Trophoblast cell (in vitro differentiated cells and primary cell): Measurements from ENCODE around the gene DBI.

Source experiments
- DNase-seq, 2 donors: peaks; one replicate each; pipeline ENCODE4 v3.0.0-alpha.2; 2016
- H2AFZ ChIP-seq: 2 replicates; pipeline ENCODE4 v1.6.1; 2013; ENCODE audit warnings: low read length, moderate library complexity, mild to moderate bottlenecking; ENCODE audit not compliant: insufficient read depth, poor library complexity
- H2AK5ac ChIP-seq: 2 replicates; pipeline ENCODE4 v1.6.1; 2013; ENCODE audit warnings: mild to moderate bottlenecking, low read length
- H2BK120ac ChIP-seq: 2 replicates; pipeline ENCODE4 v1.6.1; 2013; ENCODE audit warnings: low read length, mild to moderate bottlenecking, moderate library complexity; ENCODE audit not compliant: insufficient read depth, poor library complexity
- H2BK12ac ChIP-seq: 2 replicates; pipeline ENCODE4 v1.6.1; 2013; ENCODE audit warnings: mild to moderate bottlenecking, low read length, moderate library complexity
- H2BK5ac ChIP-seq: 2 replicates; pipeline ENCODE4 v1.6.1; 2013; ENCODE audit warnings: low read length, low read depth, moderate library complexity, mild to moderate bottlenecking; ENCODE audit not compliant: poor library complexity
- H3K14ac ChIP-seq: 2 replicates; pipeline ENCODE4 v1.6.1; 2013; ENCODE audit warnings: mild to moderate bottlenecking, low read length
- H3K18ac ChIP-seq: 2 replicates; pipeline ENCODE4 v1.6.1; 2013; ENCODE audit warnings: mild to moderate bottlenecking, low read length
- H3K23ac ChIP-seq: 2 replicates; pipeline ENCODE4 v1.6.1; 2013; ENCODE audit warnings: low read length
- H3K27ac ChIP-seq: 2 replicates; pipeline ENCODE4 v1.5.1; 2013; ENCODE audit warnings: low read depth, mild to moderate bottlenecking, inconsistent platforms, low read length, moderate library complexity
- H3K27me3 ChIP-seq: 2 replicates; pipeline ENCODE4 v1.6.1; 2013; ENCODE audit warnings: inconsistent platforms, mild to moderate bottlenecking, low read length, moderate library complexity; ENCODE audit not compliant: insufficient read depth
- H3K36me3 ChIP-seq, 2 experiments: 1 replicate in 1 of 2; 2 replicates in 1 of 2; pipeline ENCODE4 v1.6.1; 2013; ENCODE audit warnings: low read length in 2 of 2, mild to moderate bottlenecking in 2 of 2, moderate library complexity in 1 of 2; ENCODE audit not compliant: insufficient read depth in 2 of 2, control insufficient read depth in 1 of 2
- H3K4ac ChIP-seq: 2 replicates; pipeline ENCODE4 v1.6.1; 2013; ENCODE audit warnings: low read depth, mild to moderate bottlenecking, low read length, moderate library complexity
- H3K4me1 ChIP-seq, 2 experiments: 1 replicate in 1 of 2; 2 replicates in 1 of 2; pipeline ENCODE4 v1.6.1; 2013; ENCODE audit warnings: low read length in 2 of 2, mild to moderate bottlenecking in 2 of 2, moderate library complexity in 1 of 2; ENCODE audit not compliant: insufficient read depth in 2 of 2, control insufficient read depth in 1 of 2
- H3K4me2 ChIP-seq: 2 replicates; pipeline ENCODE4 v1.6.1; 2013; ENCODE audit warnings: inconsistent platforms, mild to moderate bottlenecking, low read length, moderate library complexity
- H3K4me3 ChIP-seq: 2 replicates; pipeline ENCODE4 v1.5.1; 2013; ENCODE audit warnings: mild to moderate bottlenecking, low read depth, low read length, inconsistent platforms
- H3K79me1 ChIP-seq: one replicate; pipeline ENCODE4 v1.6.1; 2013; ENCODE audit warnings: low read length
- H3K79me2 ChIP-seq: 2 replicates; pipeline ENCODE4 v1.6.1; 2013; ENCODE audit warnings: low read length, mild to moderate bottlenecking; ENCODE audit not compliant: control insufficient read depth, insufficient read depth, poor library complexity
- H3K9ac ChIP-seq: 2 replicates; pipeline ENCODE4 v1.6.1; 2013; ENCODE audit warnings: mild to moderate bottlenecking, low read length
- H3K9me3 ChIP-seq: 2 replicates; pipeline ENCODE4 v1.6.1; 2013; ENCODE audit warnings: low read depth, mild to moderate bottlenecking, control low read depth, inconsistent platforms, low read length; ENCODE audit not compliant: insufficient read depth
- H4K12ac ChIP-seq: 2 replicates; pipeline ENCODE4 v1.6.1; 2013; ENCODE audit warnings: low read depth, mild to moderate bottlenecking, low read length, moderate library complexity
- H4K8ac ChIP-seq: 2 replicates; pipeline ENCODE4 v1.6.1; 2013; ENCODE audit warnings: low read depth, mild to moderate bottlenecking, low read length, moderate library complexity
- H4K91ac ChIP-seq: one replicate; pipeline ENCODE4 v1.6.1; 2013; ENCODE audit warnings: low read depth, mild to moderate bottlenecking, low read length, moderate library complexity
- WGBS: extraction: QIAGEN DNeasy Blood & Tissue Kit; methylation state at CpG from one replicate; pipeline ENCODE4 v1.1.7; 2013; ENCODE audit warnings: missing lambda C conversion rate; ENCODE audit not compliant: insufficient read length, insufficient coverage; ENCODE audit errors: extremely low coverage; 5-methylcytosine and 5-hydroxymethylcytosine counted together

Gene DBI

GRCh38 chr2:119367472-119368099, 809 bp downstream of the DBI start:
- peak overlapping the region; percentile 76 for H3K27ac ChIP-seq
- peak overlapping the region; percentile 82 for H3K4me2 ChIP-seq
- H3K36me3 ChIP-seq = peaks cover 21 to 35% of the 10 kb centered on the region in 2 experiments
- H3K23ac ChIP-seq = no peak overlapping the region
- H3K27me3 ChIP-seq = no peaks in the 10 kb centered on the region
- H3K9ac ChIP-seq = peak overlapping the region; percentile 84
- H4K8ac ChIP-seq = peak overlapping the region; percentile 84
- peak overlapping the region; percentile 82 for H4K91ac ChIP-seq
- H2BK5ac ChIP-seq = peak overlapping the region; percentile 59
- peak overlapping the region; percentile 85 for H3K4ac ChIP-seq
- peaks cover 2% of the 10 kb centered on the region for H3K9me3 ChIP-seq
- DNase-seq = peak; percentile 17 to 44
- H2AK5ac ChIP-seq = peak overlapping the region; percentile 46
- H4K12ac ChIP-seq = peak overlapping the region; percentile 64
- peaks cover 15% of the 10 kb centered on the region for H3K79me2 ChIP-seq
- peaks cover 16% of the 10 kb centered on the region for H3K79me1 ChIP-seq
- peak overlapping the region; percentile 47 for H2BK12ac ChIP-seq
- no CpG with 5 or more reads among the region's 32 CpGs for WGBS
- peaks cover 8 to 16% of the 10 kb centered on the region in 2 experiments for H3K4me1 ChIP-seq
- peak overlapping the region; percentile 69 for H2BK120ac ChIP-seq
- peak overlapping the region; percentile 77 for H3K18ac ChIP-seq
- H2AFZ ChIP-seq = peak overlapping the region; percentile 58
- H3K14ac ChIP-seq = peak overlapping the region; percentile 78
- peak overlapping the region; percentile 82 for H3K4me3 ChIP-seq

GRCh38 chr2:119369845-119370244, 3.1 kb downstream of the DBI start:
- H2AFZ ChIP-seq = no peak overlapping the region

GRCh38 chr2:119371111-119371510, 4.3 kb downstream of the DBI start:
- no peaks in the 10 kb centered on the region for H3K27me3 ChIP-seq

More at GRCh38 chr2:119369845-119370244, 3.1 kb downstream of the DBI start:
- Histone ChIP-seq H3K36me3 (peaks cover 32 to 46% of the 10 kb centered on the region in 2 experiments), H3K79me2 (peaks cover 15% of the 10 kb centered on the region), H3K9ac (no peak overlapping the region), H4K8ac (no peak overlapping the region), H3K79me1 (peaks cover 16% of the 10 kb centered on the region), H3K27ac (no peak overlapping the region), H3K9me3 (peaks cover 9% of the 10 kb centered on the region), H3K4me2 (no peak overlapping the region), H2BK12ac (no peak overlapping the region), H2AK5ac (no peak overlapping the region), H3K18ac (no peak overlapping the region), H2BK120ac (no peak overlapping the region), H3K23ac (no peak overlapping the region), H4K12ac (no peak overlapping the region), H3K4ac (no peak overlapping the region), H3K27me3 (no peaks in the 10 kb centered on the region), H4K91ac (no peak overlapping the region), H3K4me1 (peaks cover 8 to 16% of the 10 kb centered on the region in 2 experiments), H2BK5ac (no peak overlapping the region), H3K14ac (no peak overlapping the region), H3K4me3 (no peak overlapping the region)
- DNase-seq = no peak
- no CpG with 5 or more reads among the region's 6 CpGs for WGBS

GRCh38 chr2:119372778-119373568, 6.2 kb downstream of the DBI start:
- H4K91ac ChIP-seq = no peak overlapping the region
- H3K4ac ChIP-seq = no peak overlapping the region
- no peak overlapping the region for H2AFZ ChIP-seq
- H3K23ac ChIP-seq = no peak overlapping the region
- no peak for DNase-seq
- H3K4me3 ChIP-seq = no peak overlapping the region
- H3K27ac ChIP-seq = no peak overlapping the region
- no peak overlapping the region for H2BK12ac ChIP-seq
- WGBS = no CpG with 5 or more reads among the region's 7 CpGs
- H3K79me2 ChIP-seq = no peaks in the 10 kb centered on the region
- H3K4me1 ChIP-seq = peaks cover 6 to 14% of the 10 kb centered on the region in 2 experiments
- no peak overlapping the region for H2AK5ac ChIP-seq
- no peak overlapping the region for H3K4me2 ChIP-seq
- H3K9ac ChIP-seq = no peak overlapping the region
- H4K12ac ChIP-seq = no peak overlapping the region
- H2BK5ac ChIP-seq = no peak overlapping the region
- no peak overlapping the region for H4K8ac ChIP-seq
- peaks cover 32 to 46% of the 10 kb centered on the region in 2 experiments for H3K36me3 ChIP-seq
- H3K9me3 ChIP-seq = peaks cover 9% of the 10 kb centered on the region
- H3K14ac ChIP-seq = no peak overlapping the region
- no peak overlapping the region for H2BK120ac ChIP-seq
- no peak overlapping the region for H3K18ac ChIP-seq
- H3K79me1 ChIP-seq = peaks cover under 1% of the 10 kb centered on the region
- H3K27me3 ChIP-seq = no peaks in the 10 kb centered on the region

More at GRCh38 chr2:119371111-119371510, 4.3 kb downstream of the DBI start:
- no peak overlapping the region for H3K14ac ChIP-seq
- H3K9me3 ChIP-seq = peaks cover 9% of the 10 kb centered on the region
- no peak overlapping the region for H3K23ac ChIP-seq
- no peak overlapping the region for H4K91ac ChIP-seq
- H2BK120ac ChIP-seq = no peak overlapping the region
- no peak overlapping the region for H2BK5ac ChIP-seq
- H4K12ac ChIP-seq = no peak overlapping the region
- no peak overlapping the region for H3K4me3 ChIP-seq
- peaks cover 5 to 11% of the 10 kb centered on the region in 2 experiments for H3K4me1 ChIP-seq
- no peak overlapping the region for H3K27ac ChIP-seq
- no peak overlapping the region for H2BK12ac ChIP-seq
- no peak overlapping the region for H3K4ac ChIP-seq
- peaks cover 15% of the 10 kb centered on the region for H3K79me1 ChIP-seq
- no CpG with 5 or more reads among the region's 6 CpGs for WGBS
- no peak overlapping the region for H2AK5ac ChIP-seq
- H3K9ac ChIP-seq = no peak overlapping the region
- H3K4me2 ChIP-seq = no peak overlapping the region
- no peak for DNase-seq
- H2AFZ ChIP-seq = no peak overlapping the region
- H4K8ac ChIP-seq = no peak overlapping the region
- peaks cover 14% of the 10 kb centered on the region for H3K79me2 ChIP-seq
- peaks cover 32 to 46% of the 10 kb centered on the region in 2 experiments for H3K36me3 ChIP-seq
- no peak overlapping the region for H3K18ac ChIP-seq
